HepG2 (cell line): ENCODE measurements around the gene PPP1R27.

ENCODE experiments used
- ATF3 ChIP-seq: sonication (generic); formaldehyde crosslinking; IDR thresholded peaks from 2 replicates; pipeline ENCODE4 v1.4.0; 2020; ENCODE audit warnings: missing genetic modification reagents
- HDAC1 ChIP-seq: sonication (generic); formaldehyde crosslinking; IDR thresholded peaks from 2 replicates; pipeline ENCODE4 v1.5.1; 2020; ENCODE audit warnings: mild to moderate bottlenecking, missing genetic modification reagents
- KLF6 ChIP-seq: IDR thresholded peaks from 2 replicates; pipeline ENCODE4 v1.8.0; 2016; ENCODE audit warnings: missing biosample characterization, missing genetic modification reagents
- MIER2 ChIP-seq: IDR thresholded peaks from 2 replicates; pipeline ENCODE4 v1.6.1; 2016; ENCODE audit warnings: missing biosample characterization, missing genetic modification reagents
- POLR2A ChIP-seq, 2 experiments: IDR thresholded peaks; 2 replicates each; pipeline ENCODE4 v1.6.1; 2011; ENCODE audit warnings: low read depth in 2 of 2, low read length in 2 of 2, mild to moderate bottlenecking in 1 of 2, moderate library complexity in 1 of 2; ENCODE audit not compliant: insufficient read depth in 1 of 2
- ZNF660 ChIP-seq: sonication (generic); formaldehyde crosslinking; IDR thresholded peaks from 2 replicates; pipeline ENCODE4 v1.5.1; 2020; ENCODE audit warnings: mild to moderate bottlenecking, low read depth, missing genetic modification reagents, borderline replicate concordance

- TF ChIP-seq MIER2 (CRISPR knock-in tag) (no peak), HDAC1 (CRISPR knock-in tag) (no peak), ATF3 (CRISPR knock-in tag) (no peak), ZNF660 (CRISPR knock-in tag) (no peak), POLR2A (IDR thresholded peaks at IDR 0.05; ENCODE audit: insufficient read depth in 1 of 2, low read depth in 2 of 2, low read length in 2 of 2) (peak in 1 of 2 experiments; percentile 25; a peak in 2 of 4 replicates), KLF6 (CRISPR knock-in tag) (no peak)
Measured at GRCh38 chr17:81844887-81845286, 10.0 kb upstream of the PPP1R27 start.
